ENCODE measurements around the gene FGF3. TPM values are rescaled to one million over a fixed set of nuclear protein-coding genes. Genes with fewer than 3 reads are reported as not detected.

Gene FGF3
- total RNA-seq, 1 experiment from 2014 or later = not detected

DNA sequence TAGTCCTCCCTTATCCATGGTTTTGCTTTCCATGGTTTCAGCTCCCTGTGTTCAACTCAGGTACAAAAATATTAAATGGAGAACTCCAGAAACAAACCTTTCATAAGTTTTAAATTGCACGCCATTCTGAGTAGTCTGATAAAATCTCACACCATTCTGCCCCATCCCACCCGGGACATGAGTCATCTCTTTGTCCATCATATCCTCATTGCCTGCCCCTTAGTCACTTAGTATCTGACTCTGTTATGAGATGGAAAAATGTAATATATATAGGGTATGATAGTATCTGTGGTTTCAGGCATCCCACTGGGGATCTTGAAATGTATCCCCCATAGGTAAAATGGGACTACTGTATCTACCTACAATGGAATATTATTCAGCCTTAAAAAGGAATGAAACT lies 35.5 kb upstream of the FGF3 start:
- Histone ChIP-seq H3K4me3 (ENCODE audit: low read length) (no peak overlapping the region), H3K27me3 (ENCODE audit: low read length) (no peaks in the 10 kb centered on the region; the same call in 1 of the 2 replicates), H3K9me3 (ENCODE audit: low read length) (no peaks in the 10 kb centered on the region), H3K9ac (ENCODE audit: low read length) (no peak overlapping the region), H3K79me2 (ENCODE audit: low read length) (no peaks in the 10 kb centered on the region), H4K20me1 (ENCODE audit: insufficient read depth, low read depth, low read length) (no peaks in the 10 kb centered on the region), H3K4me1 (ENCODE audit: low read length) (no peaks in the 10 kb centered on the region), H3K9me2 (replicated peaks; ENCODE audit: insufficient read depth, low read length) (no peaks in the 10 kb centered on the region), H3K4me2 (ENCODE audit: low read depth, low read length, poor library complexity, severe bottlenecking) (no peak overlapping the region), H3K27ac (ENCODE audit: low read length) (no peak overlapping the region), H3K36me3 (ENCODE audit: insufficient read depth, low read length) (no peaks in the 10 kb centered on the region), H2AFZ (ENCODE audit: low read length) (no peak overlapping the region)
- DNase-seq = no peak

DNA sequence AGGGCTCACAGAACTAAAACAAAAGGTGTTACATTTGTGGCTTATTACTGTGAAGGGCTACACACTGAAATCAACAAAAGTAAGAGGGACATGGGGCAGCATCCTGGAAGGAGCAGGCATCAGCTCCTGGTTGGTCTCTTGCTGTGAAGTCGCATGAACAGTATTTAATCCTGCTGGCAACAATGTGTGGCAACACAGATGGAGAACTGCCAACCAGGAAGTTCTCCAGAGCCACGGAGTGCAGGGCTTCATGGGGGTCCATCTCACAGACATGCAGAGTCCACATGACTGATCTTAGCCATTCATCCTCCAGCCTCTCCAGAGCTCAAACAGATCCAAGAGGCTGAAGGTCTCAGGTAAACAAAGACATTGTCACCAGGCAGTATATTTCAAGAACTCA lies 32.8 kb upstream of the FGF3 start:
- Histone ChIP-seq H3K79me2 (ENCODE audit: low read length) (no peaks in the 10 kb centered on the region), H3K27ac (ENCODE audit: low read length) (no peak overlapping the region), H3K9me3 (ENCODE audit: low read length) (no peaks in the 10 kb centered on the region), H3K9me2 (replicated peaks; ENCODE audit: insufficient read depth, low read length) (no peaks in the 10 kb centered on the region), H3K36me3 (ENCODE audit: insufficient read depth, low read length) (no peaks in the 10 kb centered on the region), H2AFZ (ENCODE audit: low read length) (no peak overlapping the region), H3K4me2 (ENCODE audit: low read depth, low read length, poor library complexity, severe bottlenecking) (no peak overlapping the region), H3K4me1 (ENCODE audit: low read length) (no peaks in the 10 kb centered on the region), H3K27me3 (ENCODE audit: low read length) (no peaks in the 10 kb centered on the region; the same call in 1 of the 2 replicates), H3K9ac (ENCODE audit: low read length) (no peak overlapping the region), H4K20me1 (ENCODE audit: insufficient read depth, low read depth, low read length) (no peaks in the 10 kb centered on the region), H3K4me3 (ENCODE audit: low read length) (no peak overlapping the region)
- no peak for DNase-seq

DNA sequence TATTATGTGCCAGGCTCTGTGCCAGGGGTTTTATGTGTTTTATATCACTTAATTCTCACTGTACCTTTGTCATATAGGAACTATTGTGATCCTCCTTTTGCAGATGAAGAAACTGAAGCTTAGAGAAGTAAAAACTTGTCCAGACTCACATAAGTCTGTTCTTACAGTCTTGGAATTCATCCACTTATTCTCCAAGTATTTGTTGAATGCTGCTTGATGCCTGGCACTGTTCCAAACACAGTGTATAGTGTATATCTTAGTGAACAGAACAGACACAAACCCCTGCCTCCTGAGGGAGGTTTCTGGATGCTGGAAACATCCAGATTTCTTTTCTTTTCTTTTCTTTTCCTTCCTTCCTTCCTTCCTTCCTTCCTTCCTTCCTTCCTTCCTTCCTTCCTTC lies 29.0 kb upstream of the FGF3 start:
- no peak for DNase-seq
- Histone ChIP-seq H3K4me3 (ENCODE audit: low read length) (no peak overlapping the region), H4K20me1 (ENCODE audit: insufficient read depth, low read depth, low read length) (no peaks in the 10 kb centered on the region), H3K27me3 (ENCODE audit: low read length) (no peaks in the 10 kb centered on the region; the same call in 1 of the 2 replicates), H3K27ac (ENCODE audit: low read length) (no peak overlapping the region), H3K36me3 (ENCODE audit: insufficient read depth, low read length) (no peaks in the 10 kb centered on the region), H3K9me3 (ENCODE audit: low read length) (no peaks in the 10 kb centered on the region), H3K9me2 (replicated peaks; ENCODE audit: insufficient read depth, low read length) (no peaks in the 10 kb centered on the region), H3K9ac (ENCODE audit: low read length) (no peak overlapping the region), H3K4me2 (ENCODE audit: low read depth, low read length, poor library complexity, severe bottlenecking) (no peak overlapping the region), H3K79me2 (ENCODE audit: low read length) (no peaks in the 10 kb centered on the region), H2AFZ (ENCODE audit: low read length) (no peak overlapping the region), H3K4me1 (ENCODE audit: low read length) (no peaks in the 10 kb centered on the region)

GRCh38 chr11:69844396-69844795 lies 25.2 kb upstream of the FGF3 start:
- Histone ChIP-seq H3K27me3 (ENCODE audit: low read length) (no peaks in the 10 kb centered on the region), H3K9me2 (replicated peaks; ENCODE audit: insufficient read depth, low read length) (no peaks in the 10 kb centered on the region), H3K27ac (ENCODE audit: low read length) (no peak overlapping the region), H3K4me1 (ENCODE audit: low read length) (no peaks in the 10 kb centered on the region), H3K9ac (ENCODE audit: low read length) (no peak overlapping the region), H3K36me3 (ENCODE audit: insufficient read depth, low read length) (no peaks in the 10 kb centered on the region), H2AFZ (ENCODE audit: low read length) (no peak overlapping the region), H3K79me2 (ENCODE audit: low read length) (no peaks in the 10 kb centered on the region), H3K4me2 (ENCODE audit: low read depth, low read length, poor library complexity, severe bottlenecking) (no peak overlapping the region), H3K4me3 (ENCODE audit: low read length) (no peak overlapping the region), H4K20me1 (ENCODE audit: insufficient read depth, low read depth, low read length) (no peaks in the 10 kb centered on the region), H3K9me3 (ENCODE audit: low read length) (no peaks in the 10 kb centered on the region)
- DNase-seq = no peak

GRCh38 chr11:69843529-69843921 lies 24.3 kb upstream of the FGF3 start:
- Histone ChIP-seq H3K27ac (ENCODE audit: low read length) (no peak overlapping the region), H3K4me1 (ENCODE audit: low read length) (no peaks in the 10 kb centered on the region), H3K27me3 (ENCODE audit: low read length) (no peaks in the 10 kb centered on the region), H3K36me3 (ENCODE audit: insufficient read depth, low read length) (no peaks in the 10 kb centered on the region), H3K4me3 (ENCODE audit: low read length) (no peak overlapping the region), H2AFZ (ENCODE audit: low read length) (no peak overlapping the region), H3K9me3 (ENCODE audit: low read length) (no peaks in the 10 kb centered on the region), H3K4me2 (ENCODE audit: low read depth, low read length, poor library complexity, severe bottlenecking) (no peak overlapping the region), H4K20me1 (ENCODE audit: insufficient read depth, low read depth, low read length) (no peaks in the 10 kb centered on the region), H3K9ac (ENCODE audit: low read length) (no peak overlapping the region), H3K79me2 (ENCODE audit: low read length) (no peaks in the 10 kb centered on the region), H3K9me2 (replicated peaks; ENCODE audit: insufficient read depth, low read length) (no peaks in the 10 kb centered on the region)
- no peak for DNase-seq

- H2AFZ ChIP-seq (ENCODE audit: low read length) = no peak overlapping the region
- H3K79me2 ChIP-seq (ENCODE audit: low read length) = no peaks in the 10 kb centered on the region
- no peaks in the 10 kb centered on the region for H3K36me3 ChIP-seq (ENCODE audit: insufficient read depth, low read length)
- H3K4me2 ChIP-seq (ENCODE audit: low read depth, low read length, poor library complexity, severe bottlenecking) = no peak overlapping the region
- H3K9ac ChIP-seq (ENCODE audit: low read length) = no peak overlapping the region
- no peaks in the 10 kb centered on the region for H3K4me1 ChIP-seq (ENCODE audit: low read length)
- DNase-seq = no peak
- no peaks in the 10 kb centered on the region for H3K9me2 ChIP-seq (replicated peaks; ENCODE audit: insufficient read depth, low read length)
- no peaks in the 10 kb centered on the region for H3K9me3 ChIP-seq (ENCODE audit: low read length)
- no peak overlapping the region for H3K4me3 ChIP-seq (ENCODE audit: low read length)
- no peak overlapping the region for H3K27ac ChIP-seq (ENCODE audit: low read length)
- no peaks in the 10 kb centered on the region for H4K20me1 ChIP-seq (ENCODE audit: insufficient read depth, low read depth, low read length)
- H3K27me3 ChIP-seq (ENCODE audit: low read length) = no peaks in the 10 kb centered on the region
Observed at GRCh38 chr11:69842746-69843528, 23.7 kb upstream of the FGF3 start.

DNA sequence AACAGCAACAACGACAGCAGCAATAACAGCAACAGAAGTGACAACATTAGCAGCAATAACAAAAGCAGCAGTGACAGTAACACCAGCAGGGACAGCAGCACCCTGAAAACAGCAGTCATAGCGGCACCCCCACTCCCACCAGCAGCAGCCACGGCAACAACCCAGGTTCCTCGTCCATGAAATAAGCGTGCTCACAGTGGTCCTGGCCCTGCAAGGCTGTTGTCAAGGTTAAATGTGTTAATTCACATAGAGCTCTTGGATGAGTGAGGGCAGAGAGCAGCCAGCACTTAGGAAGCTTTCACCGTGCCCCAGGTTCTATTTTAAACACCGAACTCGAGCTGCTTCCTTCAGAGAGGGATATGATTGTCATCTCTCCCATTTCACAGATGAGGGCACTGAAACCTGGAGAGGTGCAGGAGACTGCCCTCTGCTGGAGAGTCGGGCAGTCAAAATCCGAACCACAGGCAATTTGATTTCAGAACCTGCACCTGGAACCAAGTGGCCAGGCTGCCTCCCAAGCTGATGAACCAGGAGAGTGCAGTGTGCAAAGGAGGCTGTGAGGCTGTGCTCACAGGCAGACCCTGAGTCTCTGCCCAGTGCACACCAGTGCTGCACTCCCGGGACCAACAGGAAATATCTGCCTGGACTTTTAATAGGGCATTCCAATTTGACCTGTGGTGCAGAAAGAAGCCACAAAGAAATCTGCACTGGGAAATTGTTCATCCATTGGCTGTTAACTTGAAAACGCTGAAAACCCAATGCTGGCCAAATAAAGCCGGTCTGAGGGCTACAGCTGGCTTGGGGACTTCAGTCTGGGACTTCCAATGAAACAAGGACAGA lies 22.9 kb upstream of the FGF3 start:
- H3K27ac ChIP-seq (ENCODE audit: low read length) = no peak overlapping the region
- H3K36me3 ChIP-seq (ENCODE audit: insufficient read depth, low read length) = no peaks in the 10 kb centered on the region
- H3K9me3 ChIP-seq (ENCODE audit: low read length) = no peaks in the 10 kb centered on the region
- H4K20me1 ChIP-seq (ENCODE audit: insufficient read depth, low read depth, low read length) = no peaks in the 10 kb centered on the region
- no peak overlapping the region for H3K4me3 ChIP-seq (ENCODE audit: low read length)
- H3K79me2 ChIP-seq (ENCODE audit: low read length) = no peaks in the 10 kb centered on the region
- H3K27me3 ChIP-seq (ENCODE audit: low read length) = no peaks in the 10 kb centered on the region
- no peak overlapping the region for H3K4me2 ChIP-seq (ENCODE audit: low read depth, low read length, poor library complexity, severe bottlenecking)
- H3K9ac ChIP-seq (ENCODE audit: low read length) = no peak overlapping the region
- H3K4me1 ChIP-seq (ENCODE audit: low read length) = no peaks in the 10 kb centered on the region
- H3K9me2 ChIP-seq (replicated peaks; ENCODE audit: insufficient read depth, low read length) = no peaks in the 10 kb centered on the region
- peak; percentile 69 for DNase-seq
- H2AFZ ChIP-seq (ENCODE audit: low read length) = no peak overlapping the region

DNA sequence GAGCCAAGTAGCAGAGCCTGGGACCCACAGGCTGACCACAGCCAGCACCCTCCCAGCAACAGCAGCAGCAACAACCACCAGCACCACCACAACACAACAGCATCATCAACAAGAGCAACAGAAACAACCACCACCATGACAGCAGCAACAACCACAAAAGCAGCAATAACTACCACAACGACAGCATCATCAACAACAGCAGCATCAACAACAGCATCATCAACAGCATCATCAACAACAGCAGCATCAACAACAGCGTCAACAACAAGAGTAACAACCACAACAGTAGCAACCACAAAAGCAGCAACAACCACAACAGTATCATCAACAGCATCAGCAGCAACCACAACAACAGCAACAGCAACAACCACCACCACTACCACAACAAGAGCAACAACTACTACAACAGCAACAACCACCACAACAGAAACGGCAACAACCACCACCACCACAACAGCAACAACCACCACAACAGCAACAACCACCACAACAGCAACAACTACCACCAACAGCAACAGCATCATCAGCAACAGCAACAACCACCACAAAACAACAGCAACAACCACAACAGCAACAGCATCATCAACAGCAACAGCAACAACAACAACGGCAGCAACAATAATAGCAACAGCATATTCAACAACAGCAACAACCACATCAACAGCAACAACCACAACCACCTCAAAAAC lies 22.1 kb upstream of the FGF3 start:
- H3K9ac ChIP-seq (ENCODE audit: low read length) = no peak overlapping the region

More for the DNA sequence above, 22.1 kb upstream of the FGF3 start:
- H2AFZ ChIP-seq (ENCODE audit: low read length) = no peak overlapping the region
- no peaks in the 10 kb centered on the region for H3K36me3 ChIP-seq (ENCODE audit: insufficient read depth, low read length)
- H3K27me3 ChIP-seq (ENCODE audit: low read length) = no peaks in the 10 kb centered on the region
- H3K9me3 ChIP-seq (ENCODE audit: low read length) = no peaks in the 10 kb centered on the region
- H3K4me3 ChIP-seq (ENCODE audit: low read length) = no peak overlapping the region
- no peaks in the 10 kb centered on the region for H3K4me1 ChIP-seq (ENCODE audit: low read length)
- H4K20me1 ChIP-seq (ENCODE audit: insufficient read depth, low read depth, low read length) = no peaks in the 10 kb centered on the region
- no peak overlapping the region for H3K27ac ChIP-seq (ENCODE audit: low read length)
- H3K4me2 ChIP-seq (ENCODE audit: low read depth, low read length, poor library complexity, severe bottlenecking) = no peak overlapping the region
- no peak for DNase-seq
- no peaks in the 10 kb centered on the region for H3K9me2 ChIP-seq (replicated peaks; ENCODE audit: insufficient read depth, low read length)
- H3K79me2 ChIP-seq (ENCODE audit: low read length) = no peaks in the 10 kb centered on the region

All from Karpas-422 (cell line).